ENCODE results near the gene GSK3A. TPM values are rescaled to one million over a fixed set of nuclear protein-coding genes. Genes with fewer than 3 reads are reported as not detected.

Gene GSK3A
- total and polyA plus RNA-seq, 9 of the 15 experiments (the other 6 are each of a cell fraction or from before 2014, with no cell fraction given), result 0.62 to 90.7 (median 33.3) TPM

DNA sequence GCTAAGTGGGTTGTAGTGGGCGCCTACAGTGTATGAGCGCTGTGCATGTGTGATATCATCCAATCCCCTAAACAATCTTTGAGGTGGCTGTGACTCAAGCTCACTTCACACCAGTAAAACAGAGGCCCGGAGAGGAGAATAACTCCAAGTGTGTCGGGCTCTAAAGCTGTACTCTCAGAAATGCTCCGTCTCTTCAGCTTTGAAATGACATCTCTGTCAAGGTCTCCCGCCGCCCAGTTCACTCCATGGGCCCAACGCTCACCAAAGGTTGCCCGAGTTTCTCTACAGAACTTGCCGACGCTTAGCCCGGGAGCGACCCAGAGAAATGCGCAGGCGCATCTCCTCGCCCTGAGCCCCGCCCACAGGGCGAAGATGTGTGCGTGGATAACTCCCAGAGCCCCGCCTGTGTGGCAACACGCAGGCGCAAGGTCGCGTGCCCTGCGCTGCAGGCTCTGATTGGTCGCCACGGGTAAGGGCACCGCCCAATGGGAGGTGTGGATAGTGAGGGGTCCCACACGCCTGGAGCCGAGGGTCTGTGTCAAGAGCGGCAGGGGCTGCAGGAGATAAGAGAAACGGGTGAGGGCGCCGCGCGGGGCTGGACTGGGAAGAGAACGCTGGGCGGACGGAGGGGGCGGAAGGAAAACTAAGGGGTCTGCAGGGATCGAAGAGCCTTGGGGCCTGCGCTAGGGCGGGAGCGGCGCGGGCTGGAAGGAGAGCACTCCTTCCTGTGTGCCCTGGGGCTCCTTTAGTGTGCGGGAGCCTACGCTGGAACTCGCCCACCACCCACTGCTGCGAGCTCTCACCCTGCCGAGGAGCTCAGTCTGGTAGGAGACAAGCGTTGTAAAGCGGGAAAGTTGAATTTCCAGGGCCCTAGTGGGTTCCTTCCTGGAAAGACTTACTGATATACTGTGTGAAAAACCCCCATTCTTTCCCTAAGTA, 22.3 kb downstream of the GSK3A start, which contains the start of gene ZNF526 (continued):
- TF ChIP-seq PTTG1 (tag; IDR thresholded peaks at IDR 0.05; ENCODE audit: low read depth) (no peak), ARHGAP35 (IDR thresholded peaks at IDR 0.05; ENCODE audit: partially characterized antibody) (no peak), CREB1 (IDR thresholded peaks at IDR 0.05) (peak; percentile 64), CREB1 (CRISPR knock-in tag; IDR thresholded peaks at IDR 0.05) (no peak; the same call in 1 of the 2 replicates), CBFA2T3 (IDR thresholded peaks at IDR 0.05) (no peak), ETV6 (IDR thresholded peaks at IDR 0.05; ENCODE audit: borderline replicate concordance in 1 of 2, low read depth in 2 of 2, low read length in 1 of 2) (no peak), ETV6 (CRISPR knock-in tag; IDR thresholded peaks at IDR 0.05; ENCODE audit: borderline replicate concordance) (no peak), NFE2 (IDR thresholded peaks at IDR 0.05; ENCODE audit: low read depth) (no peak), POLR2G (IDR thresholded peaks at IDR 0.05; ENCODE audit: low read depth, low read length) (peak; percentile 96), ZNF76 (CRISPR knock-in tag; IDR thresholded peaks at IDR 0.05; ENCODE audit: borderline replicate concordance) (no peak), MITF (IDR thresholded peaks at IDR 0.05) (no peak), POLR3A (IDR thresholded peaks at IDR 0.05; ENCODE audit: borderline replicate concordance, extremely low read depth, insufficient read depth, insufficient read length) (no peak), CBFB (CRISPR knock-in tag; IDR thresholded peaks at IDR 0.05) (no peak), CAMTA2 (CRISPR knock-in tag; conservative IDR thresholded peaks at IDR 0.05) (no peak), SAP30 (IDR thresholded peaks at IDR 0.05; ENCODE audit: borderline replicate concordance, insufficient read depth, low read depth, low read length, poor library complexity, severe bottlenecking) (peak; percentile 73), WHSC1 (IDR thresholded peaks at IDR 0.05; ENCODE audit: low read length) (no peak), NCOR1 (IDR thresholded peaks at IDR 0.05) (no peak), ZBTB12 (CRISPR knock-in tag; IDR thresholded peaks at IDR 0.05) (no peak), BRCA1 (IDR thresholded peaks at IDR 0.05) (no peak), BRCA1 (CRISPR knock-in tag; IDR thresholded peaks at IDR 0.05) (no peak), CBX8 (IDR thresholded peaks at IDR 0.05; ENCODE audit: borderline replicate concordance, extremely low read depth, low read depth, low read length, poor library complexity, severe bottlenecking) (no peak), LARP7 (IDR thresholded peaks at IDR 0.05) (no peak)
- TF ChIP-seq, protein P1, sequence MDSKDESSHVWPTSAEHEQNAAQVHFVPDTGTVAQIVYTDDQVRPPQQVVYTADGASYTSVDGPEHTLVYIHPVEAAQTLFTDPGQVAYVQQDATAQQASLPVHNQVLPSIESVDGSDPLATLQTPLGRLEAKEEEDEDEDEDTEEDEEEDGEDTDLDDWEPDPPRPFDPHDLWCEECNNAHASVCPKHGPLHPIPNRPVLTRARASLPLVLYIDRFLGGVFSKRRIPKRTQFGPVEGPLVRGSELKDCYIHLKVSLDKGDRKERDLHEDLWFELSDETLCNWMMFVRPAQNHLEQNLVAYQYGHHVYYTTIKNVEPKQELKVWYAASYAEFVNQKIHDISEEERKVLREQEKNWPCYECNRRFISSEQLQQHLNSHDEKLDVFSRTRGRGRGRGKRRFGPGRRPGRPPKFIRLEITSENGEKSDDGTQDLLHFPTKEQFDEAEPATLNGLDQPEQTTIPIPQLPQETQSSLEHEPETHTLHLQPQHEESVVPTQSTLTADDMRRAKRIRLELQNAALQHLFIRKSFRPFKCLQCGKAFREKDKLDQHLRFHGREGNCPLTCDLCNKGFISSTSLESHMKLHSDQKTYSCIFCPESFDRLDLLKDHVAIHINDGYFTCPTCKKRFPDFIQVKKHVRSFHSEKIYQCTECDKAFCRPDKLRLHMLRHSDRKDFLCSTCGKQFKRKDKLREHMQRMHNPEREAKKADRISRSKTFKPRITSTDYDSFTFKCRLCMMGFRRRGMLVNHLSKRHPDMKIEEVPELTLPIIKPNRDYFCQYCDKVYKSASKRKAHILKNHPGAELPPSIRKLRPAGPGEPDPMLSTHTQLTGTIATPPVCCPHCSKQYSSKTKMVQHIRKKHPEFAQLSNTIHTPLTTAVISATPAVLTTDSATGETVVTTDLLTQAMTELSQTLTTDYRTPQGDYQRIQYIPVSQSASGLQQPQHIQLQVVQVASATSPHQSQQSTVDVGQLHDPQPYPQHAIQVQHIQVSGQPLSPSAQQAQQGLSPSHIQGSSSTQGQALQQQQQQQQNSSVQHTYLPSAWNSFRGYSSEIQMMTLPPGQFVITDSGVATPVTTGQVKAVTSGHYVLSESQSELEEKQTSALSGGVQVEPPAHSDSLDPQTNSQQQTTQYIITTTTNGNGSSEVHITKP (IDR thresholded peaks at IDR 0.05; ENCODE audit: partially characterized antibody), result no peak
